Keratinocyte (primary cell): Measurements from ENCODE around the gene IL1RAPL1.

Experiments used
- EZH2 ChIP-seq: IDR thresholded peaks from one replicate; pipeline ENCODE4 v1.6.1; 2012; ENCODE audit warnings: inconsistent platforms, mild to moderate bottlenecking, low read length, moderate library complexity
- TF ChIP-seq, protein P1 (sequence below), 3 experiments: IDR thresholded peaks in 1 of 3; conservative IDR thresholded peaks in 1 of 3; optimal IDR thresholded peaks in 1 of 3; 2 replicates in 2 of 3; 3 replicates in 1 of 3; pipeline versions ENCODE3 to v1.5.1; 2011; ENCODE audit warnings: low read length in 3 of 3, mild to moderate bottlenecking in 3 of 3, moderate library complexity in 2 of 3, control low read depth in 1 of 3, inconsistent platforms in 1 of 3; ENCODE audit not compliant: insufficient read depth in 2 of 3; ENCODE audit errors: extremely low read depth in 1 of 3

DNA sequence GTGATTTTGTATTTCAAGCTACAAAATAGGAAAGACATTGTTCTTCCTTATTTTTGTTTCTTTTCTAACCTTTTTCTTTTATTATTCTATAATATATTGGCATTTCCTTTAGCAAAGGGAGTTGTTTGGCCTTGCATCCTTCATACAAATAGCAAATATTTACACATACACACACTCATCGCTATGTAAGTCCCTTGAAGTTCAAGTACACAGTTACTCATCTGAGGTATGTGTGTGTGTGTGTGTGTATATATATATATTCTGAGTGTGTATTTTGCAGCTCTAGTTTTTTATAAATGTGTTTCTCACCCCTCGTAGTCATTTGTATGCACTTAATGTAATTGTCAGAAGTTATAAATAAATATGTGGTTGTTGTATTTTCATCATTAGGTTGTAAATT is 903.4 kb downstream of the IL1RAPL1 start:
- TF ChIP-seq, protein P1, sequence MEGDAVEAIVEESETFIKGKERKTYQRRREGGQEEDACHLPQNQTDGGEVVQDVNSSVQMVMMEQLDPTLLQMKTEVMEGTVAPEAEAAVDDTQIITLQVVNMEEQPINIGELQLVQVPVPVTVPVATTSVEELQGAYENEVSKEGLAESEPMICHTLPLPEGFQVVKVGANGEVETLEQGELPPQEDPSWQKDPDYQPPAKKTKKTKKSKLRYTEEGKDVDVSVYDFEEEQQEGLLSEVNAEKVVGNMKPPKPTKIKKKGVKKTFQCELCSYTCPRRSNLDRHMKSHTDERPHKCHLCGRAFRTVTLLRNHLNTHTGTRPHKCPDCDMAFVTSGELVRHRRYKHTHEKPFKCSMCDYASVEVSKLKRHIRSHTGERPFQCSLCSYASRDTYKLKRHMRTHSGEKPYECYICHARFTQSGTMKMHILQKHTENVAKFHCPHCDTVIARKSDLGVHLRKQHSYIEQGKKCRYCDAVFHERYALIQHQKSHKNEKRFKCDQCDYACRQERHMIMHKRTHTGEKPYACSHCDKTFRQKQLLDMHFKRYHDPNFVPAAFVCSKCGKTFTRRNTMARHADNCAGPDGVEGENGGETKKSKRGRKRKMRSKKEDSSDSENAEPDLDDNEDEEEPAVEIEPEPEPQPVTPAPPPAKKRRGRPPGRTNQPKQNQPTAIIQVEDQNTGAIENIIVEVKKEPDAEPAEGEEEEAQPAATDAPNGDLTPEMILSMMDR (optimal IDR thresholded peaks at IDR 0.05 in 1 of 3, IDR thresholded peaks at IDR 0.05 in 1 of 3, conservative IDR thresholded peaks at IDR 0.05 in 1 of 3; ENCODE audit: extremely low read depth in 1 of 3, insufficient read depth in 2 of 3, low read length in 3 of 3), result no peak
- TF ChIP-seq EZH2, result no peak
